GM21390 (cell line): ENCODE data around the gene SHISAL1.
"Not testable (repeated sequence)": the region's sequence is repeated elsewhere in the genome, so short reads cannot be mapped to it uniquely, and the experiment has no call there.

Experiments used
- ATAC-seq: cut with Tn5 transposase; IDR thresholded peaks from one replicate; pipeline ENCODE4 v1.9.1; 2021; ENCODE audit not compliant: unreplicated experiment

SHISAL1 gene

DNA sequence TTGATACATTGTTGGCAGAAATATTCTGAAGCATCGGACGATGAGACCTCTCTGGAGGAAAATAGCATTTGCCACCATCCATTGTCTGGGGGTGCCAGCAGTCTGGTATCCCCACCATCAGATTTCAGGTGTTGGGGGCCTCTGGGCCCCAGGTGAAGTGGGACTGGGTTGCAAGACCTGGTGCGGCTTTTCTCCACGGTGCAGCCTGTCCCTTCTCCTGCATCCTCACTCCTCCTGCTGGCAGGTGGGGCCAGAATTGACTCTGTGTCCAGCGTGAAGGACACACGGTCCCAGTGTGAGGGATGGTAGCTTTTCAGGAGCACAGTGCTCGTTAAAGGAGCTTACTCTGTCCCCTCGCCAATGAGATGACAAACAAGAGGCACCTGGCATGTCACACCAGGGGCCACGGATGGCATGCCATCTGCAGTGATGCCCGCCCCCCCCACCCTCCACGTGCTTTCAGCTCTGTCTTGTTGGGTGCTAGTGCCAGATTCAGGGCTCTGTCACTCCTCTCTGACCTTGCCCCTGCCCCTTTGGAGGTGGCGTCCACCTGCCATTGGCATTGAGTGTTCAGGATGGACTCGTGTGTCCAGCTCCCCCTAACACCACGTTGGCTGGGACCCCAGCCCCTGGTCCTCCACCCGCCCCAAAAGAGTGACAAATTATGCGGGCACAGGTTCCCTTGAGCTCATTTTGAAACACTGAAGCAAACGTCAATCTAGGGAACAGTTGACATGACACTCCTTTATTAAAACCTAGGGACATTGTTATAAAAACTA, 69.6 kb downstream of the SHISAL1 start:
- ATAC-seq = no peak

DNA sequence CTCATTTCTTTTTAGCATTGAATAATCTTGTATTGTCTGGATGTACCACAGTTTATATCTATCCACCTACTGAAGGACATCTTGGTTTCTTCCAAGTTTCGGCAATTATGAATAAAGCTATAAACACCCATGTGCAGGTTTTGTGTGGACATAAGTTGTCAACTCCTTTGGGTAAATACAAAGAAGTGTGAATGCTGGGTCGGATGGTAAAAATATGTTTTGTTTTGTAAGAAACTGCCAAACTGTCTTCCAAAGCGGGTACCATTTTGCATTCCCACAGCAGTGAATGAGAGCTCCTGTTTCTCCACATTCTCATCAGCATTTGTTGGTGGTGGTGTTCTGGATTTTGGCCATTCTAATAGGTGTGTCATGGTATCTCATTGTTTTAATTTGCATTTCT, 71.6 kb downstream of the SHISAL1 start:
- not testable (repeated sequence) for ATAC-seq

DNA sequence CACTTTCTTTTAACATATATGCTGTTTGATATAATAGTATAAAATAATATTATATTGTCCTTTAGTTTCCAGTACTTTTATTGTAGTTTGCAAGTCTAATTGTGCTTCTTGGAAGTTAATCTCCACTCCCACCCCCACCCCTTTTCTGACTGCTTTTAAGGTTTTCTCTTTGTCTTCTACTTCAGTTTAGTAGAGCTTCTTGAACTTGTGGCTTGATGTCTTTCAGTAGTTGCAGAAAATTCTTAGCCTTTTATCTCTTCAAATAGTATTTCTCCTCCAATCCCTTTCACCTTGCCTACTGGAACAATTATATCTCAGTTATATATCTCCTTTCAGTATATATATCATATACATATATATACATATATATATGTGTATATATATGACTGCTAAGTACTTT, 75.5 kb downstream of the SHISAL1 start:
- no peak for ATAC-seq

DNA sequence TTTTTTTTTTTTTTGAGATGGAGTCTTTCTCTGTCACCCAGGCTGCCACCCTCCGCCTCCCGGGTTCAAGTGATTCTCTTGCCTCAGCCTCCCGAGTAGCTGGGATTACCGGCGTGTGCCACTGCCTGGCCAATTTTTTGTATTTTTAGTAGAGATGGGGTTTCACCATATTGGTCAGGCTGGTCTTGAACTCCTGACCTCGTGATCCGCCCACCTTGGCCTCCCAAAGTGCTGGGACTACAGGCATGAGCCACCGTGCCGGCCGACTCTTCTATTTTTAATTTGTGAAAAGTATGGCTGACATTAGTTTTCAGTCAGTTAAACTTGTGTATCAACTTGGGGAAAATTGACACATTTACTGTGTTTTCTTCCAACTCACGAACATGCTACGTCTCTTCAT, 78.4 kb downstream of the SHISAL1 start:
- ATAC-seq = not testable (repeated sequence)

DNA sequence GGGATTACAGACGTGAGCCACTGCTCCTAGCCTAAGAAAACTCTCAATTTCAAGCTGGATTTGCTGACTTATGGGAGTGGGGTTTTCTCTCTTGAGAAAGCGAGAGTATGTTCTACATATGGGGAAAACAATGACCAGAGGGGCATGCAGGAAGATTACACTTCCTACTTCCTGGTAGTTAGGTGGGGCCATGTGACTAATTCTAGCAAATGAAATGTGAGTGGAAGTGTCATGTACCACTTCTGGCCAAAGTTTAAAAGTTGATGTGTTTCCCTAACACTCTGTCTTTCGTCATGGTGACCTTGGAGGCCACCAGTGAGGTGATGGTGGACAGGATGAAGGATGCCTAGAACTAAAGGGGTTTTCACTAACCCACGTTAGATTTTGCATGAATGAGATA, 81.5 kb downstream of the SHISAL1 start:
- no peak for ATAC-seq

DNA sequence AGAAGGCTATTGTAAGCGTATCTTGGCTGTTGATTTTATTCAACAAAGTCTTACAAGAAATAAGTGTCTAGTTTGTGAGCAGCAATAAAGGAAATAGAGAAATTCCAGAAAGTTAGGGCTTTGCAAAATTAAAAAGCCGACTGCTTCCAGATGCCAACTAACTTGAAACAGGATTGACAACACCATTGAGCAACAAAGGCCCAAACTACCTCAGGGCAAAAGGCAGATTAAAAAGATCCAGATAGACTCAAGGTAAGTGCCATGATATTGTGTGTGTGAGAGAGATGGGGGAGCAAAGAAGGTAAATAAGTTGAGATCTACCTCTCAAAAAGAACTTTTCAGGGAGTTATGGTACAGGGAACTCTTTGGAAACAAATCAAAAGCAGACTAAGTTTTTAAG, 82.9 kb downstream of the SHISAL1 start:
- no peak for ATAC-seq

DNA sequence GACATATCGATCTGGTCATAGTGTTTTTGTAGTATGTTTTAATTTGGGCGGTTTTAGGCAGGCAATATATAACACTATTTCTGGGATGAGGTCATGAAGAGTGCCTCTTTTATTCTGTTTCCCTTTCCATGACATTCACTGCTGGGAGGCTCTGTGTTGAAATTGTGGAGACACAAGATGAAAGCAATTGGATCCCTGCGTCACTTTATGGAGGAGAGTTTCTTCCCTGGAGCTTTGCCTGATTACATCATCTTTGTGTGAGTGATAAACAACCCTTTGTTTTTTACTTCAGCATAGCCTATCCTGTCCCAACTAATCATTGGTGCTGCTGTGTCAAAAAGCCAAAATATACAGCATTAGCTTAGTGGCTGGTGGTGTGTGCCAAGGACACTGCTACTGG, 83.4 kb downstream of the SHISAL1 start:
- no peak for ATAC-seq

DNA sequence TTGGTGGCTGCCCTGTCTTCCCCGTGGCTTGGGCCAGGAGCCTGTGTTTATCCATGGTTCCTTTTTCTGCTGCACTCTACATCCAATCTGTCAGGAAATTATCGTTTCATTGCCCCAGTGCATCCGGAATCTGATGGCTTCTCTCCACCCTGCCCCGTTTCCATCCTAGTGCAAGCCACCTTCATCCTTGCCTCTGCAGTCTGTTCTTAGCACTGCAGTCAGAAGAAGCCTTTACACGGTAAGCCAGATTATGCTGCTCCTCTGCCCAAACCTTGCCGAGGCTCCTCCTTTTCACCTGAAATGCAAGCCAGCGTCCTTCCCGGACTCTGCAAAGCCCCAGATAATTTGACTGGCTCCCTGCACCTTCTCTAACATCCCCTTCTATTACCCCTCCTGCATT, 86.9 kb downstream of the SHISAL1 start:
- ATAC-seq = no peak

DNA sequence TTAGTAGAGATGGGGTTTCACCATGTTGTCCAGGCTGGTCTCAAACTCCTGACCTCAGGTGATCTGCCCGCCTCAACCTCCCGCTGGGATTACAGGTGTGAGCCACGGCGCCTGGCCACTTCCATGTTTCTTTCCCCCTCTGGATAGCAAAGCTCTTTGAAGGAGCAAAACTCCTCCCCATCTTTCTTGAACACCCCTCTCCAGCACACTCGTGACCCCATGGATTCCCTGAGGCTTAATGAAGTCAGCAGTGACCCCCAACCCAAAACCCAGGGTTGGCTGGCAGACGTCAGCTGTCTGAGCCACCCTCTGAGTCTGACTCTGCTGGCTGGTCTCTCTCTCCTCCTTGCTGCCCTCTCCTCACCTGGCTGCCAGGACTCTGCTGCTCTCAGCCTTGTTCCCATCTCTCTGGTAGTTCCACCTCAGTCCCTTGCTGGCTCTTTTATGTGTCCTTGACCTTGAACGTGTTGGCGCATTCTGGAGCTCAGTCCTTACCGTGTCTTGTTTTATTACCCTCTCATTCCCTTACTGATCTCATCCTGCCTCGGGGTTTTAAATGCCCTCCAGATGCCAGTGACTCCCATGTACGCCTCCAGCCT, 87.6 kb downstream of the SHISAL1 start:
- no peak for ATAC-seq

DNA sequence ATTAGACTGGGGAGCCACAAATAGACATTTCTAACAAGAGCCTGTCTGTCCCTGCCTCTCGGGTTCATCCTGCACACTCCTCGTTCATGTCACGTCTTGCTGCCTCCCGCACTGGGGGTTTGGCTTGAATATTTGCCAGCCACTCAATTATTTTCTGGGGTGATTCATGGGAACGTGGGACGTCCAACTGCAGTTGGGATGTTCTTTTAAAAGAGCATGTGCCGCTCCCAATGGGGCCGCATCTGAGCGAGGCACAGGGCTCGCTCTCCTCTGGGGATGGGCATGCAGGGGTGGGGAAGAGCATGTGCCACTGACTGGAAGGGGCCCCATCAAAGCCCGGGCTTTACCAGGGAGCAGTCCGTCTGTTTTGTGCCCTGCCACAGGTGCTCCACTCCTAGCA, 88.6 kb downstream of the SHISAL1 start:
- ATAC-seq = no peak

DNA sequence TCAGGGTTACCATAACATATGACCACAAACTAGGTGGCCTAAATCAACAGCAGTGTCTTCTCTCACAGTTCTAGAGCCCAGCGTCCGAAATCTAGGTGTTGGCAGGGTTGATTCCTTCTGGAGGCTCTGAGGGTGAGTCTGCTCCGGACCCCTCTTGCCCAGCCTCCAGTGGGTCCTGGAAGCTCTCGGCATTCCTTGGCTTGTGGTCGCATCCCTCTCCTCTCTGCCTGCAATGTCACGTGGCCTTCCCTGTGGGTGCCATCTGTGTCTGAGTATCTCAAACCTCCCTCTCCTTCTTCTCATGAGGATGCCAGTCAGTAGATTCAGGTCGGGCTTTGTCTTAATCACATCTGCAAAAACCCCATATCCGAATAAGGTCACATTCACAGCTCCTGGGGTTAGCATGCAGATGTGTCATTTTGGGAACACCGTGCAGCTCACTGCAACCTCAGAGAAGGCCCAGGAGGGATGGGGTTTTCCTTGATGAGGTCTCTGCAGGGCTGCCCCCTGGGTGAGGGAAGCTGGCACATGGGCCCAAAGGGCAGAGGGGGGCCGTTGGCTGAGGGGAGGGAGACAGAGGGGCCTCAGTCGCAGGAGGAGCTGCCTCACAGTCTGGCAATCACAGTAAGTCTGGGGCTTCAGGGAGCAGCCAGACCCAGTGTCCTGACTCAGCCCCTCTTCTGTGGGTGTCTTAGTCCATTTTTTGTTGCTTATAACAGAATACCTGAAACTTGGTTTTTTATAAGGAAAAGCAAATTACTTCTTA, 90.9 kb downstream of the SHISAL1 start:
- ATAC-seq = no peak

DNA sequence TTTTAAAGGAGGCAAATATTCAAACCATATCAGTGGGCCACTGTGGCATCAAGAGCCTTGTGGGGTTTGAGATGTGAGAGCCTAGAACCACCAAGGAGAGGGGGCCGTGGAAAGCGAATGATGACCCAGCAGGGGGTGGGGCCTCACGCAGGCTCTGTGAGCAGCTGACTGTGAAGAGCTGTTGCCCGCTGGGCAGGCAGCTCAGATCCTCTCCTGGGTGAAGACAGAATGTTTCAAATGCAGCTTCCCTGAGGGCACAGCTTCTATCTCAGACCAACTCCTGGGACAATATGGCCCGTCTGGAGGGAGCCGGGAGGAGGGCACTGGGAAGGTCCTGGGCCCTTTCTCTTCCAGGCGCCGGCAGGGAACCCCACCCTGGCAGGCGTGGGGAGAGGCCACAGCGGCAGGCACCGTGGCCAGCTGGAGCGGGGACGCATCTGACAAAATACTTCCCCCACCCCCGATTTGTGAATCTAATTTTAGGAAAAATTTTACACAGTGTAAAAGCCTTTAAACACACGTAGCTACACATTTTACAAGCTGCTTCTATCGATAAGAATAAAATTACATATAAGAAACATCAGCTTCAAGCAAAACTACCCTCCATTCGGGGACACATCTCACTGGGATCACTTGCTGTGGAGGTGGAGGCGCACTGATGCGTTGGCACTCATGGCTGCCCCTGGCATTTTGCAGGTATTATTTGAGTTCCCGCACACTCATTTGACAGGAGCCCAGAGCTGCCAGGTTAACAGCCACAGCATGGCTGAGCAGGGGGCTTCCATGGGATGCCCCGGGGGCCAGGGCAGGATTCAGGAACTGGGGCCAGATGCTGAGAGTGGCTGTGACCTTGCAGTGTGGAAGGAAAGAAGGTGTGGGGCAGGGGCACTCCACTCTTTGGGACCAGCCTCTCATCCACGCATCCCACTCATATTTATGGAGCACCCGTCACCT, 91.7 kb downstream of the SHISAL1 start:
- no peak for ATAC-seq

DNA sequence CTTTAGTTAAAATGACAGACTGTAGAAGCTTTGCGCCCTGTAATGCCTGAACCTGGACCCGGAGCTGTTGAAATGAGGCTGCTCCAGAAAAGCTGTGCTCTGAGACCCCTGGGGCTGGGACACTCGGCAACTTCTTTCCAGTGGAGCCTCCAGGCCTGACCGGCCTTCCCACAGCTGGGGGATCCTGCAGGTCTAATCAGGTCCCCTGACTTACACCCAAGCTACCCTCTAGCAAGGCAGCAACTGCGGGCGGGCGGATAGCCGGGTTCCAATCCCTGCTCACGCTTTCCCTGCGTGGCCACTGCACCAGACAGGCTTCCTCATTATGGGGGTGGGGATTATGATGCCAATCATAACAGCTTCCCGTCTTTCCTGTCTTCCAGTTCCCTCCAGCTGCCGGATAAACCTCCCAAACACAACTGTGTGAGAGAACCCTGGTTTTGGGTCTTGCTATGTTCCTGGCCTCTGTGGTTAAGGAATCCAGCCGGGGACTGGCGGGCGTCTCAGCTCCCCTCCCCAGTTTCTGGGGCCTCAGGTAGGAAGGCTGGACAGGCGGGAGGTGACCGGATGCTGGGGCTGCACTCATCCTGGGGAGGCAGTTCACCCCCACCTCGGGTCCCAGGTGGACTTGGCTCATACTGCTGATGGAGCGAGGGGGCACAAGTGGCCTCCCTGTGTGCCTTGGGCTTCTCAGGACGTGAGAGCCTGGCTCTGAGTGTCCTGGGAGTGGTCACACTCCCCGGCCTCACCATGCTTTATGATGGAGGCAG, 93.5 kb downstream of the SHISAL1 start:
- no peak for ATAC-seq

DNA sequence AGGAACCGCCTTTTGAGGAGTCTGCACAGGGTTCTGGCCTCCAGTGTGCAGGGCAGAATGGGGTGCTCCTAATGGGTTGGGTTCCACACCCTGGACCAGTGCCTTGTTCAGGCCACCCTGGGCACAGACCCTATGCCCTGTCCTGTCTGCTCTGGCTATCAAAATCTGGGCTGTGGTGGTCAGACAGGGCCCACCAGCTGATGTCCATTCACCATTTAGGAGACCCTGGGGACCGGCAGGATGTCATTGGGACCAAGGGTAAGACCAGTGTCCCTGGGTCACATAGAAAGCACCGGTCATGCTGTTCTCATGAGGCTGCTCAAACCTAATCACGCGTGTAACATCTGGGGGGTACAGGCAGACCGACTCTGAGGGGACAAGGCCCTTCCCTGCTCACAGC, 94.7 kb downstream of the SHISAL1 start:
- no peak for ATAC-seq

DNA sequence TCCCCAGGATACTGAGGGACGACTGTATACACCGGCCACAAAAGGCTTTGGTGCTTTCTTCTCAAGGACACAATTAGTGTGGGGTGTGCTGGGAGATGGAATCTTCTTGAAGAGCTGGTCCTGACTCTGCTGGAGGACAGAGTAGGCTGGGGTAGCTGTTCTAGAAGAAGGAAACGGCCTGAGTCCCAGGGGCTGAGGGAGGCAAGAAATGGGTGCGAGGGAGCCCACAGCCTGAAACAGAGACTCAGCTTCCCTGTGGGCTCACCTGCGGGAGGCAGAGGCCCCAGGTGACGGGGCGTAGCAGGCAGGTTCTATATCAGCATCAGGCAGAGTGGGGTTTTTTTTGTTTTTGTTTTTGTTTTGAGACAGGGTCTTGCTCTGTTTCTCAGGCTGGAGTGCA, 95.4 kb downstream of the SHISAL1 start:
- ATAC-seq = no peak

DNA sequence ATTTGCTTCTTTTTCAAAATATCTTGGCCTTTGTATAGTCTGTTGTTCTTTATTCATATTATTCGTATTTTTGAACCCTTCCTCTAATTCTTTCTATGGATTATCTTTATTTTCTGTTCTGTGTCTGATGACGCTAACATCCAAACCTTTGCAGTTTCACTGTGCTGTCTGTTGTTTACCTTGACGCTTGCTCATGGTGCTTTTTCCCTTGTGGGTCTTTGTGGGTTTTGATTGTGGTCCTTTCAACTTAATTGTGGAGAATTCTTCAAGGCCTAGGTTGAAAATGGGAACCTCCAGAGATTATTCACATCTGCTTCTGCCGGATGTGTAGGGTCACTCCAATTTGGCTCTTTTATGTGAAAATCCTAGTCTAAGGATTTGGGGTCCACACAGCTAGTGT, 97.5 kb downstream of the SHISAL1 start:
- no peak for ATAC-seq

DNA sequence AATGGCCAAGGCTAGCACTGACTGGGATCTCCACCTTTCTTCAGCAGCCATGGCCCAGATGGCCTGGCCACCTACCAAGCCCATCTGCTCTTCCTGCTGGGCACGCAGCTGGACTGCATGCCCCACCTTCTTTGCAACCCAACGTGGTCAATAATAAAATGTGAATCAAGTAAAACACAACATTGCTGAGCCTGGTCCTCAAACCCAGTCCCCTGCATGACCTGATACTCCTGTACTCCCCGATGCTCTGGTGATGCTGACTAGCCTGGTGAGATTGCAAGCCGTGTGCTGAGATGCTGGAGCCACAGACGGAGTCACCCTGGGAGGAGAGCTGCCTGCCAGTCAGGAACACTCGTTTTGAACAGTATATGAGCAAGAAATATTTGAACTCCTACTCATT, 98.0 kb downstream of the SHISAL1 start:
- no peak for ATAC-seq

DNA sequence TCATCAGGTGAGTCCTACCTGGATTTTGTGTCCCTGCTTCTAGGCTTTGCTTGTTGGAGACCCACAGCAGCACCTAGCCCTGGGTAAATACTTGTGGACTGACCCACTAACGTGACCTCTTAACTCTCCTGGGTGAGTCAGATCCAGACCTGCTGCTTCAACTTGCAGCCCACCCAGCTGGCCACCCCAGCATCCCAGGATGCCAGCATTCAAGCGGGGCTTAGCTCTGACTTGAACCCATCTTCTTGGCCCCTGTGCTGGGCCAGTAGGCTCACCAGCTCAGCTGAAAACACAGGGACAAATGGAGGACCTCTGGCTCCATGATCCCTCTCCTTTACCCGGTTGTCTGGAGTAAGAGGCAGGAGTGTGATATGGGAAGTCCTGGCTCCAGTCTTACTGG, 98.6 kb downstream of the SHISAL1 start:
- ATAC-seq = no peak

DNA sequence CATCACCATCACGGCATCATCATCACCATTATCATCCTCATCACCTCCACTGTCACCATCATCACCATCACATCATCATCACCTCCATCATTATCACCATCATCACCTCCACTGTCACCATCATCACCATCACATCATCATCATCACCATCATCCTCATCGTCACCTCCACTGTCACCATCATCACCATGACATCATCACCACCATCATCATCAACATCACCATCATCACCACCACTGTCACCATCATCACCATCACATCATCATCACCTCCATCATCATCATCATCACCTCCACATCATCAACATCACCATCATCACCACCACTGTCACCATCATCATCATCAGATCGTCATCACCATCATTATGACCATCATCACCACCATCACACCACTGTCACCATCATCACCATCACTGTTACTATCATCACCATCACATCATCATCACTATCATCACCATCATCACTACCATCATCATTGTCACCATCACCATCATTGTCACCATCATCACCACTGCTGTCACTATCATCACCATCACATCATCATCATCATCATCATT, 99.2 kb downstream of the SHISAL1 start:
- ATAC-seq = no peak

DNA sequence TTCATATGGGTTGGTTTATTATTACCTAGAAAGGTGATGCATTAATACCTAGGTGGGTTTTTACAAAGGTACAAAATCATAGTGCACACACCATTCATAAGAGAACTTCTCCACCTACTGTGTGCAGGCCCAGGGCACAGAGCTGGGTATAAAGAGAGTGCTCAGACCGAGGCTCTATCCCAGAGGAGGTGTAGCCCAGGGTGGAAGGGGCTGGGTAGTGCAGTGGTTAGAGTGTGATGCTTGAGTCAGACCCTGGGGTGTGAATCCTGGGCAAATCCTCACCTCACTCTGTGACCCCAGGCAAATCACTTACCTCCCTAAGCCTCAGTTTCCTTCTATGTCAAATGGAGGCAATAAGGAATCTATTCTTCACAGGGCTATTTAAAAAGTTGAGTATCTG, 99.8 kb downstream of the SHISAL1 start:
- ATAC-seq = no peak
